ENCODE measurements around the gene C1orf116.
A peak's percentile ranks its signal among the peaks of the same experiment; 100 is the strongest.

Gene C1orf116

GRCh38 chr1:207019661-207020060, 12.9 kb downstream of the C1orf116 start:
- no peak for DNase-seq (ENCODE audit: low read depth, low spot score)

- DNase-seq (ENCODE audit: low read depth, low spot score) = no peak
Observed at GRCh38 chr1:207019161-207019560, 13.4 kb downstream of the C1orf116 start.

GRCh38 chr1:207018707-207019106, 13.8 kb downstream of the C1orf116 start:
- no peak for DNase-seq (ENCODE audit: low read depth, low spot score)

GRCh38 chr1:207017615-207018559, 14.7 kb downstream of the C1orf116 start:
- DNase-seq (ENCODE audit: low read depth, low spot score) = no peak

GRCh38 chr1:207015791-207016190, 16.8 kb downstream of the C1orf116 start:
- DNase-seq (ENCODE audit: low read depth, low spot score) = no peak

GRCh38 chr1:207014728-207015127, 17.8 kb downstream of the C1orf116 start:
- DNase-seq (ENCODE audit: low read depth, low spot score) = no peak

- no peak for DNase-seq (ENCODE audit: low read depth, low spot score)
Observed at GRCh38 chr1:207013321-207014085, 19.1 kb downstream of the C1orf116 start.

- no peak for DNase-seq (ENCODE audit: low read depth, low spot score)
Observed at GRCh38 chr1:207010726-207011125, 21.8 kb downstream of the C1orf116 start.

- DNase-seq (ENCODE audit: low read depth, low spot score) = no peak
Observed at GRCh38 chr1:207009945-207010344, 22.6 kb downstream of the C1orf116 start.

- DNase-seq (ENCODE audit: low read depth, low spot score) = no peak
Observed at GRCh38 chr1:207009182-207009850, 23.2 kb downstream of the C1orf116 start.

- no peak for DNase-seq (ENCODE audit: low read depth, low spot score)
Observed at GRCh38 chr1:207007352-207008033, 25.1 kb downstream of the C1orf116 start.

GRCh38 chr1:207006914-207007313, 25.6 kb downstream of the C1orf116 start:
- DNase-seq (ENCODE audit: low read depth, low spot score) = no peak

GRCh38 chr1:207006083-207006482, 26.5 kb downstream of the C1orf116 start:
- no peak for DNase-seq (ENCODE audit: low read depth, low spot score)

GRCh38 chr1:207004931-207005830, 27.4 kb downstream of the C1orf116 start:
- DNase-seq (ENCODE audit: low read depth, low spot score) = peak; percentile 71

- DNase-seq (ENCODE audit: low read depth, low spot score) = no peak
Observed at GRCh38 chr1:207003210-207003609, 29.3 kb downstream of the C1orf116 start.

GRCh38 chr1:207002724-207003146, 29.8 kb downstream of the C1orf116 start:
- no peak for DNase-seq (ENCODE audit: low read depth, low spot score)

GRCh38 chr1:207001492-207002245, 30.9 kb downstream of the C1orf116 start:
- no peak for DNase-seq (ENCODE audit: low read depth, low spot score)

GRCh38 chr1:207000651-207001291, 31.8 kb downstream of the C1orf116 start:
- no peak for DNase-seq (ENCODE audit: low read depth, low spot score)

GRCh38 chr1:206998816-206999215, 33.7 kb downstream of the C1orf116 start:
- no peak for DNase-seq (ENCODE audit: low read depth, low spot score)
